NK-92 (cell line): Measurements from ENCODE around the gene OR6C68.
"Not testable (repeated sequence)": the region's sequence is repeated elsewhere in the genome, so short reads cannot be mapped to it uniquely, and the experiment has no call there.

Source experiments
- DNase-seq: peaks from one replicate; lab custom pipeline; 2025; ENCODE audit not compliant: unreplicated experiment; lab: John Stamatoyannopoulos, UW

The OR6C68 gene

GRCh38 chr12:55492078-55492477 is at the start of gene OR6C68:
Gene OR6C68 (plus strand): TSS chr12:55492378. CDS start chr12:55492378, 0 bp downstream.
- no peak for DNase-seq

GRCh38 chr12:55443776-55444175 is 48.4 kb upstream of the OR6C68 start, which contains the start of gene OR6C2:
Gene OR6C2 (plus strand): TSS chr12:55444076. CDS start chr12:55452214, 8,138 bp downstream.
- DNase-seq, result no peak

GRCh38 chr12:55445357-55445756 is 46.8 kb upstream of the OR6C68 start:
- no peak for DNase-seq

- no peak for DNase-seq
These were observed 45.9 kb upstream of the OR6C68 start for GRCh38 chr12:55446326-55446725.

- no peak for DNase-seq
These were observed 43.4 kb upstream of the OR6C68 start for GRCh38 chr12:55448825-55449224.

GRCh38 chr12:55464926-55465325 is 27.3 kb upstream of the OR6C68 start:
- DNase-seq, result not testable (repeated sequence)

GRCh38 chr12:55467836-55468235 is 24.3 kb upstream of the OR6C68 start:
- DNase-seq, result no peak

GRCh38 chr12:55469291-55469690 is 22.9 kb upstream of the OR6C68 start:
- DNase-seq, result no peak

- no peak for DNase-seq
These were observed 21.9 kb upstream of the OR6C68 start, which contains the start of gene OR6C70 for GRCh38 chr12:55470088-55470829. Gene OR6C70 (minus strand): TSS chr12:55470138. CDS start chr12:55470138, 0 bp downstream.

- DNase-seq, result no peak
These were observed 19.9 kb upstream of the OR6C68 start for GRCh38 chr12:55472264-55472663.

- not testable (repeated sequence) for DNase-seq
These were observed 13.0 kb upstream of the OR6C68 start for GRCh38 chr12:55479136-55479535.

GRCh38 chr12:55484284-55484683 is 7.9 kb upstream of the OR6C68 start:
- DNase-seq, result not testable (repeated sequence)

- no peak for DNase-seq
These were observed 3.3 kb downstream of the OR6C68 start for GRCh38 chr12:55495490-55495889.

- no peak for DNase-seq
These were observed 7.1 kb downstream of the OR6C68 start for GRCh38 chr12:55499231-55499630.

GRCh38 chr12:55499810-55500252 is 7.7 kb downstream of the OR6C68 start:
- no peak for DNase-seq

GRCh38 chr12:55501601-55502000 is 9.4 kb downstream of the OR6C68 start:
- no peak for DNase-seq

GRCh38 chr12:55515696-55516095 is 23.5 kb downstream of the OR6C68 start:
- no peak for DNase-seq

GRCh38 chr12:55516391-55516790 is 24.2 kb downstream of the OR6C68 start:
- DNase-seq, result no peak
